Body of pancreas (tissue), 4 donors: ENCODE measurements around the gene CHST1. TPM values are rescaled to one million over a fixed set of nuclear protein-coding genes. Genes with fewer than 3 reads are reported as not detected.

ENCODE experiments used
- ATAC-seq: fragments of 150-250 bp; one replicate; pipeline ENCODE4 v1.9.1; 2016
- DNase-seq, 4 donors: peaks; one replicate each; pipeline ENCODE4 v3.0.0-alpha.2; 2019
- H3K27ac ChIP-seq, 4 donors: fragments of 200-600 bp; sonication (generic); 1 replicate in 3 of 4; 2 replicates in 1 of 4; pipeline versions ENCODE4 v1.5.1 to v1.6.1; 2016 to 2019; ENCODE audit warnings: mild to moderate bottlenecking in 1 of 4, mixed read lengths in 1 of 4, moderate library complexity in 1 of 4
- H3K27me3 ChIP-seq, 2 donors: fragments of 200-600 bp; sonication (generic); one replicate each; pipeline ENCODE4 v1.6.0; 2016; ENCODE audit warnings: mild to moderate bottlenecking in 1 of 2
- H3K36me3 ChIP-seq, 2 donors: fragments of 200-600 bp; sonication (generic); replicated peaks in 1 of 2; 2 replicates each; pipeline ENCODE4 v1.5.1; 2016; ENCODE audit warnings: low read depth in 2 of 2; ENCODE audit not compliant: insufficient read depth in 1 of 2
- H3K4me1 ChIP-seq: fragments of 200-600 bp; sonication (generic); one replicate; pipeline ENCODE4 v1.6.0; 2016
- H3K4me3 ChIP-seq, 2 donors: fragments of 200-600 bp; sonication (generic); 1 replicate in 1 of 2; 2 replicates in 1 of 2; pipeline ENCODE4 v1.5.1; 2016 to 2019
- H3K9me3 ChIP-seq, 3 donors: fragments of 200-600 bp; sonication (generic); 1 replicate in 2 of 3; 2 replicates in 1 of 3; pipeline ENCODE4 v1.5.1; 2016
- CTCF ChIP-seq, 7 experiments: fragments of 450-650 bp in 4 of 7; fragments of 200-600 bp in 3 of 7; sonication (generic) in 3 of 7; IDR thresholded peaks; one replicate each; pipeline ENCODE4 v1.5.1; 2016 to 2019; ENCODE audit warnings: antibody characterized with exemption in 7 of 7
- POLR2A ChIP-seq, 3 donors: fragments of 450-650 bp; IDR thresholded peaks; one replicate each; pipeline ENCODE4 v1.6.1; 2016; ENCODE audit warnings: antibody characterized with exemption in 3 of 3, mild to moderate bottlenecking in 2 of 3
- WGBS, 2 donors: methylation state at CpG; one replicate each; pipeline ENCODE4 v1.1.5; 2017; 5-methylcytosine and 5-hydroxymethylcytosine counted together
- intact Hi-C: fragments of 100-400 bp; cut with DNase I; formaldehyde crosslinking; loops from one replicate; pipeline ENCODE4 v1.15.1; 2023
- total RNA-seq, 2 donors: library from RNA; depleted of rRNA; stranded (reverse); fragments of >200 nt; gene quantifications; one replicate each; pipeline ENCODE4 v1.1.0, GENCODE V29; 2016

Gene CHST1
- total RNA-seq, 2 donors from 2014 or later = 1.3 to 2.0 TPM

GRCh38 chr11:45684440-45684839 is 19.0 kb upstream of the CHST1 start:
- Histone ChIP-seq H3K9me3 (no peaks in the 10 kb centered on the region), H3K27ac (no peak overlapping the region), H3K27me3 (no peaks in the 10 kb centered on the region), H3K4me3 (no peak overlapping the region), H3K4me1 (no peaks in the 10 kb centered on the region), H3K36me3 (no peaks in the 10 kb centered on the region)
- ATAC-seq (no peak), DNase-seq (no peak)
- TF ChIP-seq CTCF (IDR thresholded peaks at IDR 0.05) (no peak), POLR2A (IDR thresholded peaks at IDR 0.05) (no peak)
- WGBS, 2 donors = 64% methylated on average over 6 of the region's 6 CpGs
- intact Hi-C loops = no loop called here

GRCh38 chr11:45683271-45684058 is 18.0 kb upstream of the CHST1 start:
- intact Hi-C loops = no loop called here
- ATAC-seq (no peak), DNase-seq (no peak)
- no peaks in the 10 kb centered on the region for H3K36me3 ChIP-seq
- H3K9me3 ChIP-seq = no peaks in the 10 kb centered on the region
- H3K4me3 ChIP-seq = no peak overlapping the region
- no peaks in the 10 kb centered on the region for H3K4me1 ChIP-seq
- no peaks in the 10 kb centered on the region for H3K27me3 ChIP-seq
- no peak overlapping the region for H3K27ac ChIP-seq
- TF ChIP-seq POLR2A (IDR thresholded peaks at IDR 0.05) (no peak), CTCF (IDR thresholded peaks at IDR 0.05) (no peak)
- 55 to 68% methylated on average over 7 to 8 of the region's 8 CpGs for WGBS, 2 donors

- no peaks in the 10 kb centered on the region for H3K36me3 ChIP-seq
- no peak overlapping the region for H3K4me3 ChIP-seq
- DNase-seq (no peak), ATAC-seq (no peak)
- TF ChIP-seq CTCF (IDR thresholded peaks at IDR 0.05) (no peak), POLR2A (IDR thresholded peaks at IDR 0.05) (no peak)
- H3K4me1 ChIP-seq = no peaks in the 10 kb centered on the region
- H3K27ac ChIP-seq = no peak overlapping the region
- intact Hi-C loops = no loop called here
- no peaks in the 10 kb centered on the region for H3K27me3 ChIP-seq
- 61 to 70% methylated on average over 7 of the region's 7 CpGs for WGBS, 2 donors
- no peaks in the 10 kb centered on the region for H3K9me3 ChIP-seq
Measured at GRCh38 chr11:45679806-45680205, 14.4 kb upstream of the CHST1 start.

GRCh38 chr11:45678976-45679375 is 13.6 kb upstream of the CHST1 start:
- ATAC-seq = no peak
- no peaks in the 10 kb centered on the region for H3K36me3 ChIP-seq
- no peaks in the 10 kb centered on the region for H3K9me3 ChIP-seq
- H3K4me3 ChIP-seq = no peak overlapping the region
- DNase-seq = no peak
- H3K27ac ChIP-seq = no peak overlapping the region
- TF ChIP-seq CTCF (IDR thresholded peaks at IDR 0.05) (no peak), POLR2A (IDR thresholded peaks at IDR 0.05) (no peak)
- intact Hi-C loops = no loop called here
- WGBS, 2 donors = 69 to 91% methylated on average over 2 to 7 of the region's 7 CpGs
- H3K27me3 ChIP-seq = no peaks in the 10 kb centered on the region
- no peaks in the 10 kb centered on the region for H3K4me1 ChIP-seq
